Astrocyte (in vitro differentiated cells and primary cell): ENCODE data around the gene SFMBT2. TPM values are rescaled to one million over a fixed set of nuclear protein-coding genes. Genes with fewer than 3 reads are reported as not detected.

Experiments
- DNase-seq: peaks from one replicate; pipeline ENCODE4 v3.0.0-alpha.2; 2010; ENCODE audit warnings: low read depth
- FAIRE-seq: peaks from 2 replicates; lab custom pipeline; 2011; peaks lifted over from hg19 to GRCh38; lab: Jason Lieb, UNC
- H2AFZ ChIP-seq: 2 replicates; pipeline ENCODE4 v1.6.0; 2012; ENCODE audit warnings: low read depth, low read length, inconsistent platforms
- H3K27ac ChIP-seq: 2 replicates; pipeline ENCODE4 v1.5.1; 2011; ENCODE audit warnings: low read depth, low read length, inconsistent platforms
- H3K27me3 ChIP-seq: 2 replicates; pipeline ENCODE4 v1.6.0; 2011; ENCODE audit warnings: low read length, inconsistent platforms; ENCODE audit not compliant: insufficient read depth
- H3K36me3 ChIP-seq: 2 replicates; pipeline ENCODE4 v1.5.1; 2011; ENCODE audit warnings: low read length, inconsistent platforms; ENCODE audit not compliant: insufficient read depth
- H3K4me1 ChIP-seq: 2 replicates; pipeline ENCODE4 v1.5.1; 2011; ENCODE audit warnings: low read length, inconsistent platforms; ENCODE audit not compliant: insufficient read depth
- H3K4me2 ChIP-seq: 2 replicates; pipeline ENCODE4 v1.6.0; 2012; ENCODE audit warnings: low read length, inconsistent platforms
- H3K4me3 ChIP-seq: 2 replicates; pipeline ENCODE4 v1.5.1; 2011; ENCODE audit warnings: low read depth, mild to moderate bottlenecking, low read length, inconsistent platforms; ENCODE audit not compliant: insufficient read depth
- H3K79me2 ChIP-seq: 2 replicates; pipeline ENCODE4 v1.6.0; 2012; ENCODE audit warnings: mild to moderate bottlenecking, low read length, inconsistent platforms; ENCODE audit not compliant: insufficient read depth
- H3K9ac ChIP-seq: 2 replicates; pipeline ENCODE4 v1.6.0; 2012; ENCODE audit warnings: mild to moderate bottlenecking, low read length, inconsistent platforms
- H3K9me3 ChIP-seq: 2 replicates; pipeline ENCODE4 v1.5.1; 2012; ENCODE audit warnings: low read depth, mild to moderate bottlenecking, low read length, inconsistent platforms; ENCODE audit not compliant: insufficient read depth
- H4K20me1 ChIP-seq: 2 replicates; pipeline ENCODE4 v1.6.0; 2012; ENCODE audit warnings: low read length, inconsistent platforms; ENCODE audit not compliant: insufficient read depth
- H3K27ac Mint-ChIP-seq: one replicate; pipeline ENCODE4 v1.8.0; 2021; ENCODE audit warnings: mild to moderate bottlenecking, mixed read lengths; ENCODE audit not compliant: unreplicated experiment
- H3K27me3 Mint-ChIP-seq: one replicate; pipeline ENCODE4 v1.8.0; 2021; ENCODE audit warnings: low read depth, mixed read lengths; ENCODE audit not compliant: unreplicated experiment
- H3K36me3 Mint-ChIP-seq: one replicate; pipeline ENCODE4 v1.8.0; 2021; ENCODE audit warnings: low read depth, mixed read lengths; ENCODE audit not compliant: unreplicated experiment
- H3K4me1 Mint-ChIP-seq: one replicate; pipeline ENCODE4 v1.8.0; 2021; ENCODE audit warnings: low read depth, mixed read lengths; ENCODE audit not compliant: unreplicated experiment
- H3K4me3 Mint-ChIP-seq: one replicate; pipeline ENCODE4 v1.8.0; 2021; ENCODE audit warnings: mild to moderate bottlenecking, moderate library complexity, mixed read lengths; ENCODE audit not compliant: unreplicated experiment
- H3K9me3 Mint-ChIP-seq: one replicate; pipeline ENCODE4 v1.8.0; 2021; ENCODE audit warnings: mild to moderate bottlenecking, mixed read lengths; ENCODE audit not compliant: unreplicated experiment
- EZH2 ChIP-seq: IDR thresholded peaks from 2 replicates; pipeline ENCODE4 v1.6.1; 2012; ENCODE audit warnings: mild to moderate bottlenecking, low read length, inconsistent platforms; ENCODE audit not compliant: insufficient read depth
- total RNA-seq: library from RNA; stranded (reverse); gene quantifications from 2 replicates; pipeline ENCODE4 v1.2.1, GENCODE V29; 2021
- TF ChIP-seq, protein P1 (sequence below): IDR thresholded peaks from 2 replicates; pipeline ENCODE4 v1.5.1; 2011; ENCODE audit warnings: low read depth, mild to moderate bottlenecking, inconsistent platforms, low read length, moderate library complexity; ENCODE audit not compliant: insufficient read depth

Gene SFMBT2
- total RNA-seq, 1 donor from 2014 or later, result 3.9 TPM

DNA sequence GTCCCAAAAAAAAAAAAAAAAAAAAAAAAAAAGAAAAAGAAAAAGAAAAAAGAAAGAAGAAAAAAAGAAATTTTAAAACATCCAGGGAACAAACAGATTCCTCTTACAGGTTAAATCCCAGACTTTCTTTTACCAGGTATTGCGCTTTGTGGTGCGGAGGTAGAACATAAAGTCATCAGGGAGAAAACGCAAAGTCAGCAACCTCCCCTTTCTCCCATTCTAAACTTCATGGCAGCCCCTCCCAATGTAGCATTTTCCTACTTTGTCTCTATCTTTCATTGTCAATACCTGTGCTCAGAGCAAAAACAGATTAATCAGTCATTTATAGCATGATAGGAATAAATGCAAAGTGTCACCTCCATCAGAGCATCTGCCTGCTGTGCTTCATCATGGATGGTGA, 299.7 kb downstream of the SFMBT2 start:
- H3K36me3 Mint-ChIP-seq, result no peaks in the 10 kb centered on the region
- Histone ChIP-seq H4K20me1 (no peaks in the 10 kb centered on the region), H3K9me3 (no peaks in the 10 kb centered on the region), H3K9ac (peak overlapping the region; percentile 55), H3K79me2 (no peaks in the 10 kb centered on the region), H3K4me2 (peak overlapping the region; percentile 67), H2AFZ (no peak overlapping the region), H3K27ac (peak overlapping the region; percentile 74), H3K4me1 (peaks cover 20% of the 10 kb centered on the region), H3K27me3 (no peaks in the 10 kb centered on the region), H3K4me3 (no peak overlapping the region), H3K36me3 (no peaks in the 10 kb centered on the region)
- FAIRE-seq (no peak), DNase-seq (no peak)
- TF ChIP-seq, protein P1, sequence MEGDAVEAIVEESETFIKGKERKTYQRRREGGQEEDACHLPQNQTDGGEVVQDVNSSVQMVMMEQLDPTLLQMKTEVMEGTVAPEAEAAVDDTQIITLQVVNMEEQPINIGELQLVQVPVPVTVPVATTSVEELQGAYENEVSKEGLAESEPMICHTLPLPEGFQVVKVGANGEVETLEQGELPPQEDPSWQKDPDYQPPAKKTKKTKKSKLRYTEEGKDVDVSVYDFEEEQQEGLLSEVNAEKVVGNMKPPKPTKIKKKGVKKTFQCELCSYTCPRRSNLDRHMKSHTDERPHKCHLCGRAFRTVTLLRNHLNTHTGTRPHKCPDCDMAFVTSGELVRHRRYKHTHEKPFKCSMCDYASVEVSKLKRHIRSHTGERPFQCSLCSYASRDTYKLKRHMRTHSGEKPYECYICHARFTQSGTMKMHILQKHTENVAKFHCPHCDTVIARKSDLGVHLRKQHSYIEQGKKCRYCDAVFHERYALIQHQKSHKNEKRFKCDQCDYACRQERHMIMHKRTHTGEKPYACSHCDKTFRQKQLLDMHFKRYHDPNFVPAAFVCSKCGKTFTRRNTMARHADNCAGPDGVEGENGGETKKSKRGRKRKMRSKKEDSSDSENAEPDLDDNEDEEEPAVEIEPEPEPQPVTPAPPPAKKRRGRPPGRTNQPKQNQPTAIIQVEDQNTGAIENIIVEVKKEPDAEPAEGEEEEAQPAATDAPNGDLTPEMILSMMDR, result no peak
- no peak for TF ChIP-seq EZH2
- H3K4me3 Mint-ChIP-seq, result no peak overlapping the region
- peaks cover 9% of the 10 kb centered on the region for H3K27me3 Mint-ChIP-seq
- peaks cover 6% of the 10 kb centered on the region for H3K4me1 Mint-ChIP-seq
- H3K27ac Mint-ChIP-seq, result peak overlapping the region; percentile 20
- H3K9me3 Mint-ChIP-seq, result peaks cover 3% of the 10 kb centered on the region
